ENCODE results near the gene FOXP4. TPM values are rescaled to one million over a fixed set of nuclear protein-coding genes. Genes with fewer than 3 reads are reported as not detected.

The FOXP4 gene
- total RNA-seq, 2 experiments from 2014 or later: 4.8 to 5.3 TPM

- POLR2A ChIA-PET: interaction anchor here (0.6 kb wide), 1 partner anchor 226 kb away, joined by 6 read pairs; no protein-coding TSS in a partner anchor
- peaks cover 27% of the 10 kb centered on the region for H3K27me3 Mint-ChIP-seq
- no peak for DNase-seq
- no peak overlapping the region for H3K4me3 Mint-ChIP-seq
- peaks cover 3% of the 10 kb centered on the region for H3K9me3 Mint-ChIP-seq
- peaks cover 8% of the 10 kb centered on the region for H3K4me1 Mint-ChIP-seq
- CTCF ChIA-PET: interaction anchor here (0.8 kb wide), 1 partner anchor 213 kb away, joined by 3 read pairs; no protein-coding TSS in a partner anchor
- no peaks in the 10 kb centered on the region for H3K36me3 Mint-ChIP-seq (ENCODE audit: low read depth)
- H3K27ac Mint-ChIP-seq: no peak overlapping the region
Measured at GRCh38 chr6:41630069-41630468, 83.9 kb downstream of the FOXP4 start.

DNA sequence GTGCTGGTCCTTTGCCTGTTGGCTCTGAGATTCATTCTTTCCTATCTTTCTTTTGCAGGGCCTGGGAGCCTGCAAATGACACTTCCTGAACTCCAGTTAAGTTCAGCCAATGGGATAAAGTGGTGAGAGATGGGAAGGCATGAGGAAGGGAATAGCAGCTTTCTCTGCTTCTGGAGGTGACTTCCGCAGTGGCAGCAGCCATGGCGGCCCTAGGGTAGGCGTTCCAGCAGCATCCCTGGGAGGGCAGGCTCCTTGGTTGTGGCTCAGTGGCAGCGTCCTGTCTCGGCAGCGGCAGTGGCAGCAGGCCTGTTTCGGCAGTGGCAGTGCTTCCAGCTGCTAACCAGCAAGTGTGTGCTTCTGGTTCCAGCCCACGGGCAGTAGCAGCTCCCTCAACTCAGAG, 84.8 kb downstream of the FOXP4 start:
- DNase-seq: no peak
- Mint-ChIP-seq H3K27ac (no peak overlapping the region), H3K4me3 (no peak overlapping the region), H3K9me3 (no peaks in the 10 kb centered on the region), H3K4me1 (no peaks in the 10 kb centered on the region), H3K36me3 (ENCODE audit: low read depth) (no peaks in the 10 kb centered on the region), H3K27me3 (peaks cover 36% of the 10 kb centered on the region)
- CTCF ChIA-PET: interaction anchor here (0.8 kb wide), 1 partner anchor 214 kb away, joined by 3 read pairs; no protein-coding TSS in a partner anchor
- POLR2A ChIA-PET: interaction anchor here (0.6 kb wide), 1 partner anchor 225 kb away, joined by 6 read pairs; no protein-coding TSS in a partner anchor

- POLR2A ChIA-PET: no interaction called here
- CTCF ChIA-PET: interaction anchor here (1.4 kb wide), 1 partner anchor 153 kb away, joined by 4 read pairs; no protein-coding TSS in a partner anchor
- Mint-ChIP-seq H3K4me3 (no peak overlapping the region), H3K27ac (no peak overlapping the region), H3K4me1 (peaks cover 4% of the 10 kb centered on the region), H3K36me3 (ENCODE audit: low read depth) (no peaks in the 10 kb centered on the region), H3K9me3 (no peaks in the 10 kb centered on the region), H3K27me3 (peaks cover 49% of the 10 kb centered on the region)
- DNase-seq: no peak
Measured at GRCh38 chr6:41633056-41633634, 87.0 kb downstream of the FOXP4 start.

DNA sequence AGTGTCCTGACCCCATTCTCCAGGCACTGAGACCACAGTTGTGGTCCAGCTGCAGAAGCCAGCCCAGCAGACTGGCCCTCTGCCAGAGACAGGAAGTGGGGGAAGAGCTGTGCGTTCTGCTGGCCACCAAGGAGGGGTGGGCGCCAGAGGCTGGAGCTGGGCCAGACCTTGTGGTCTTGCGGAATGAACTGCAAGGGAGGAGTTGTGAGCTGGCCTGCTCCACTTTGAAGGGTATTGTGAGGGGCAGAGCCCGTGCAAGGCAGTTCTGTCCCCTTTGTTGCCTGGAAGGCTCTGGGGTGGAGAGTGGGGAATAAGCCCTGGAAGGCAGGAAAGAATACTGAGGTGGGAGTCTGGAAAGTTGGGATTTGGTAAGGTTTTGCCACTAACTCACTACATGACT, 88.5 kb downstream of the FOXP4 start:
- H3K4me3 Mint-ChIP-seq: no peak overlapping the region
- H3K9me3 Mint-ChIP-seq: no peaks in the 10 kb centered on the region
- no peak overlapping the region for H3K27ac Mint-ChIP-seq
- peaks cover 4% of the 10 kb centered on the region for H3K4me1 Mint-ChIP-seq
- no peak for DNase-seq
- H3K27me3 Mint-ChIP-seq: peaks cover 59% of the 10 kb centered on the region
- H3K36me3 Mint-ChIP-seq (ENCODE audit: low read depth): no peaks in the 10 kb centered on the region
- POLR2A ChIA-PET: no interaction called here
- CTCF ChIA-PET: interaction anchor here (1.4 kb wide), 1 partner anchor 152 kb away, joined by 4 read pairs; no protein-coding TSS in a partner anchor

DNA sequence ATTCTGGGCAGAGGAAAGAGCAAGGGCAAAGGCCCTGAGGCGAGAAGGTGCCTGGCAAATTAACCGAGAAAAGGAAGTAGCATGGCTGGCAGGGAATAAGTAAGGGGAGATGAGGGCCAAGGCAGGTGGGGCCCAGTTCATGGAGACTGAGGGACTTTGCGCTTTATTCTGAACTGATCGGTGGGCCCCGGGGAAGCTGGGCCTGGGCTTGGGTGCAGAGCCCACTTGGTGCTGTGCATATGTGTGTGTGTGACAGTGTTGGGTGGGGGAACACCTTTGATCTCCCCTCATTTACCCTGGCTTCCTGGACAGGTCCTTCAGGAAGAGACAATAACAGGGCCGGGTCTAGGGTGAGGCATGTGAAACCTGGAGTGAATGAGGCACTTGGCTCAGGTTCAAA, 89.2 kb downstream of the FOXP4 start:
- ChIA-PET POLR2A (no interaction called here), CTCF (no interaction called here)
- H3K4me1 Mint-ChIP-seq: peaks cover 6% of the 10 kb centered on the region
- H3K4me3 Mint-ChIP-seq: no peak overlapping the region
- DNase-seq: no peak
- H3K36me3 Mint-ChIP-seq (ENCODE audit: low read depth): no peaks in the 10 kb centered on the region
- no peaks in the 10 kb centered on the region for H3K9me3 Mint-ChIP-seq
- H3K27me3 Mint-ChIP-seq: peaks cover 66% of the 10 kb centered on the region
- H3K27ac Mint-ChIP-seq: no peak overlapping the region

DNA sequence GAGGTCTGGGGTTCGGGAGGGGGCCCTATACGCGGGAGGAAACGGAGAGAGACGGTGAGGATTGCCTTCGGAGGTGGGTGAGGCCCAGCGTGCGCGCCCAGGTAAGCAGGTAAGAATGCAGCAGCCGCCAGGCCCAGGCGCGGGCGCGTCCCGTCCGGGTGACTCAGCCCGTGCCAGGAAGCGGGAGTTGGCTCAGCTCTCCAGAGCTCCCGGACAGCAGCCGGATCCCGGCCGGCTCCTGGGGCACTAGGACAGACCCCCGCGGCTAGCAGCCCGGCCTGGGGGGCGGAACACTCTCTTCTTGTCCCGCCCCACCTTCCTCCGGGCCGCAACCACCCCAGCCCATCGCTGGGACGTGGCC, 90.6 kb downstream of the FOXP4 start:
- Mint-ChIP-seq H3K4me3 (no peak overlapping the region), H3K27ac (no peak overlapping the region), H3K36me3 (ENCODE audit: low read depth) (no peaks in the 10 kb centered on the region), H3K9me3 (no peaks in the 10 kb centered on the region), H3K27me3 (peaks cover 67% of the 10 kb centered on the region), H3K4me1 (peaks cover 6% of the 10 kb centered on the region)
- ChIA-PET CTCF (interaction anchor here (1.0 kb wide), 1 partner anchor 43 kb away, joined by 3 read pairs; no protein-coding TSS in a partner anchor), POLR2A (no interaction called here)
- no peak for DNase-seq

- Mint-ChIP-seq H3K36me3 (ENCODE audit: low read depth) (no peaks in the 10 kb centered on the region), H3K9me3 (no peaks in the 10 kb centered on the region), H3K4me3 (no peak overlapping the region), H3K27me3 (peaks cover 67% of the 10 kb centered on the region), H3K4me1 (peaks cover 6% of the 10 kb centered on the region), H3K27ac (no peak overlapping the region)
- POLR2A ChIA-PET: no interaction called here
- CTCF ChIA-PET: no interaction called here
- DNase-seq: no peak
Measured at GRCh38 chr6:41637194-41638001, 91.2 kb downstream of the FOXP4 start.

- DNase-seq: no peak
- Mint-ChIP-seq H3K4me1 (peaks cover 6% of the 10 kb centered on the region), H3K36me3 (ENCODE audit: low read depth) (no peaks in the 10 kb centered on the region), H3K9me3 (no peaks in the 10 kb centered on the region), H3K4me3 (no peak within 1 kb of the TSS), H3K27ac (no peak within 1 kb of the TSS), H3K27me3 (peaks cover 61% of the 10 kb centered on the region)
- POLR2A ChIA-PET: no interaction called here
- CTCF ChIA-PET: no interaction called here
Measured at GRCh38 chr6:41638002-41638934, 92.1 kb downstream of the FOXP4 start, which contains the start of gene MDFI. TSS of gene MDFI (plus strand) at chr6:41638468. CDS start at chr6:41638750, 282 bp downstream.

GRCh38 chr6:41638935-41639808, 93.0 kb downstream of the FOXP4 start:
- no peak for DNase-seq
- ChIA-PET CTCF (no interaction called here), POLR2A (no interaction called here)
- Mint-ChIP-seq H3K9me3 (no peaks in the 10 kb centered on the region), H3K36me3 (ENCODE audit: low read depth) (no peaks in the 10 kb centered on the region), H3K4me1 (peaks cover 6% of the 10 kb centered on the region), H3K27ac (no peak overlapping the region), H3K27me3 (peaks cover 60% of the 10 kb centered on the region), H3K4me3 (no peak overlapping the region)

DNA sequence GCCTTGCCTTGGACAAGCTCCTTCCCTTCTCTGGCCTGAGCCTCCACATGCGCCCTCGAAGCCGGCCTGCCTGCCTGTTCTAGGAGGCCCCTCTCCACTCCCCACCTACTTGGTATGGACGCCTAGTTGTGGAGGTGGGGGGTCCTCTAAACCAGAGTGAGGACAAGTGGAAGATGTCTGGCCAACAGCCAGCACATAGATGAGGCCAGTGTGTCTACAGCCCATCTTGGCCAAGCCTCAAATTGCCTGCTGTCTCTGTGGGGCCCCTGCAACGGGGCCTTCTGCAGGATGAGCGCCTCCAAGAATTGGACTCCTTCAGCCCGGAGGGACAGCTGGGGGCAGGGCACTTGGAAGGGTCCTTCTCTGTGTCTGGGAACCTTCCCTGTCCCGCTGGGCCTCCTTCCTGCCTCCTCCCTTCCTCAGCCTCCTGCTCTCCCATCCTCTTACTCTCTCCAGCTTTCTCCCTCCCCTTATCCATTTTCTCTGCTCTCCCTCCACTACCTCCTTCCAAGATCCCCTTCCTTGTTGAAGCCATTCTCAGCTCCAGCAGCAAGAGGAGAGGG, 93.7 kb downstream of the FOXP4 start:
- H3K4me3 Mint-ChIP-seq: no peak overlapping the region
- H3K36me3 Mint-ChIP-seq (ENCODE audit: low read depth): no peaks in the 10 kb centered on the region
- peaks cover 58% of the 10 kb centered on the region for H3K27me3 Mint-ChIP-seq
- no peak for DNase-seq
- ChIA-PET POLR2A (no interaction called here), CTCF (no interaction called here)
- H3K4me1 Mint-ChIP-seq: peaks cover 6% of the 10 kb centered on the region
- no peak overlapping the region for H3K27ac Mint-ChIP-seq
- no peaks in the 10 kb centered on the region for H3K9me3 Mint-ChIP-seq

- peaks cover 54% of the 10 kb centered on the region for H3K27me3 Mint-ChIP-seq
- no peak overlapping the region for H3K4me3 Mint-ChIP-seq
- no peaks in the 10 kb centered on the region for H3K36me3 Mint-ChIP-seq (ENCODE audit: low read depth)
- ChIA-PET CTCF (no interaction called here), POLR2A (no interaction called here)
- H3K9me3 Mint-ChIP-seq: no peaks in the 10 kb centered on the region
- H3K4me1 Mint-ChIP-seq: peaks cover 6% of the 10 kb centered on the region
- DNase-seq: no peak
- no peak overlapping the region for H3K27ac Mint-ChIP-seq
Measured at GRCh38 chr6:41640426-41640825, 94.2 kb downstream of the FOXP4 start.

All from activated CD4-positive, alpha-beta T cell treated with anti-CD3 and anti-CD28 coated beads, Interleukin-2, amount 10 ng/mL, durations not matched to agents 7 days and 5 days (primary cell).